Measurements from ENCODE around the gene PCMTD2. TPM values are rescaled to one million over a fixed set of nuclear protein-coding genes. Genes with fewer than 3 reads are reported as not detected.

The PCMTD2 gene
- total RNA-seq, 1 donor from 2014 or later = 42.2 TPM

DNA sequence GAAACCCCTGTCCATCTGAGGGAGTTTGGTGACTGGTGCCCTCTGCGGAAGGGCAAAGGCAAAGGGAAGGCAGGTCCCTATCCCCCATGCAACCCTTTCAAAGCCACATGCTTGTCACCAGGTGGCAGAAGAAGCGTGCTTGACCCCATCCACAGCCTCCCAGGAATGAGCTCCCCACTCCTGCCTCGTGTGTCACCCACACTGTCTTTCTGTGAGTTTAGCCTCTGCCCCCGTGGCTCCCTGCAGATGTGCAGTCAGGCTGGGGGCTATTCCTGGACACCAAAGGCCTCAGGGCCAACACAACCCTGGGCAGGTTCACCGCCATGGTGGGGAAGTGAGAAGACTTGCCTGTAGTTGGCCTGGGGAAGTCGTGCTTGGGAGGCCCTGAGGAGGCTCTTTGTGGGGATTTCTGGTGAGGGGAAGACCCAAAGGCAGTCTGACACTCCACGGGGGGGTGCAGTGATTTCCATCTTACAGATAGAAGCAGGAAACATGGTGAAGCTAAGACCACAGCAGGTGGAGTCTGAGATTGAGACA lies 16.6 kb upstream of the PCMTD2 start:
- intact Hi-C loops (cut with micrococcal nuclease) = no loop called here

DNA sequence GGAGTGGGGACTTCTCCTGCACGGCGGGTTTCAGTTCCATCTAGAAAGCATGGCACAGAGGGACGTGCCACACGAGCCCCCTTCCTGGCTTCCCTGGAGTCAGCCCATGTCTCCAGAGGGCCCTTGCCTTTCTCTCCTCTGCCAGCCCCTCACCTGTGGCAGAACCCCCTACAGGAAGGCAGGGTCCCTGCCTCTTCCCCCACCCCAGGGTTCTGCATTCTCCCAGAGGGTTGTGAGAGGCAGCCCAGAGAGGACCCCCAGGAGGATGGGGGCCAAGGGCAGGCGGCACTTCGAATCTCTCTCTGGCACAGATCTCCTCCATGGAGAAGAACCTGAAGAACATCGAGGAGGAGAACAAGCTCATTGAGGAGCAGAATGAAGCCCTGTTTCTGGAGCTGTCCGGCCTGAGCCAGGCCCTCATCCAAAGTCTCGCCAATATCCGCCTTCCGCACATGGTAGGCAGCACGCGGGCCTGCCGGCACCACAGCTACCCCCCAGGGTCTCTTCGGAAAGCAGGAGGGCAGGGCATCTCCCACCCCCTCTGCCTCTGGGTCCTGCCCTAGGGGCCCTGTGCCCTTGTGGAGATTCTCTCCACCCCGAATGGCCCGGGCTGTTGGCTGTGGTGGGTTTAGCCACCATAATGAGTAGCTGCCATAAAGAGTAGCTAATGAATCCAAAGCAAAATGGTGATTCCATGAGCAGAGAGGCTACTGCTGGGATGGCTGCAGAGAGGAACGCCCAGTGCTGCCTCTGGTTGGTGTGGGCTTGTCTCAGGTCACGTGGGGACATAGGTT lies 15.9 kb upstream of the PCMTD2 start:
- intact Hi-C loops (cut with micrococcal nuclease) = no loop called here

DNA sequence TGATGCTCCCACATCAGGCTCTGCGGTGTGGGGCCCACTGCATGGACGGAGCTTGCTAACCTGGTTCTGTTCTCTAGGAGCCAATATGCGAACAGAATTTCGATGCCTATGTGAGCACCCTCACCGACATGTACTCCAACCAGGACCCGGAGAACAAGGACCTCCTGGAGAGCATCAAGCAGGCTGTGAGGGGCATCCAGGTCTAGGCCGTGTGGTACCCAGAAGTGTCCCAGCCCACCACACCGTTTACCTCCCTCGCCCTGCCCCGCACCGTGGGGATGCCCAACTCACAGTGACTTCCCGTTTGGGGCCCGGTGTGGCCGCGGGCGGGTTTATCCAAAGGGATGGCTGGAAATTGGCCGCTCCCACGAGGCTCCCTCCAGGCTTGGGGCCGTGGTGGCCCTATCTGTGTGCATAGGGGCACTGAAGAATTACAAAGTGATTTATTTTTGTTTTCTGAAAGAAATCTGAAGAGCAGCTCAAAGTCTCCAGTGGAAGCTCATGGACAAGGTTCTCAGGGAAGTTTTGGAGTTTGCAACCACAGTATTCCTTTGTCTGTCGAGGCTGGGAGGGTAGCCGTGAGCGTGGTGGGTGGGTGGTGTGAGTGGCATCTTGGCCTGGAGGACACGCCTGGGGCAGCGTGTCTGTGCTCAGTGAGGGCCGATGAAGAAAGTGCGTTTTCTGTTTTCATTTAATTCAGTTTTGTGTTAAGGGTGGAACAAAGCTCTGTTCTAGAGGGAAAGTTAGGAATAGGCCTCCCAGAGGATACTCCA lies 15.1 kb upstream of the PCMTD2 start:
- intact Hi-C loops (cut with micrococcal nuclease) = no loop called here

DNA sequence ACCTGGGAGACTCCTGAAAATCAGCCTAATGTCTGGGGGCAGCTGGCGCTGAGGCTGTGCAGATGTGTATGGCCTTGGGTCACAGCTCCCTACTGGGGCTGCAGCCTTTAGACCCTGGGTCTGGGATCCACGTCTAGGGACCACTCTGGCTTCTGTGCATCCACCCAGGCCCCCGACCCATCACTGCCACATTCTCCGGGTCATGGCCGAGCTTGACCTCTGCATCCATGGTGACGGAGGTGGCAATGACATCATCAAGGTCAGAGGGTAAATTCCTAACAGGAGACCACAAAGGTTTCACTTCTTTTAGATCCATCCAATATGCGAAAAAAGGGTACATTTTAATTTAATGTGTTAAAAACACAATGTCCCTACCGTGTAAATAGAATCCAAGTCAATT lies 14.5 kb upstream of the PCMTD2 start:
- intact Hi-C loops (cut with micrococcal nuclease) = no loop called here

DNA sequence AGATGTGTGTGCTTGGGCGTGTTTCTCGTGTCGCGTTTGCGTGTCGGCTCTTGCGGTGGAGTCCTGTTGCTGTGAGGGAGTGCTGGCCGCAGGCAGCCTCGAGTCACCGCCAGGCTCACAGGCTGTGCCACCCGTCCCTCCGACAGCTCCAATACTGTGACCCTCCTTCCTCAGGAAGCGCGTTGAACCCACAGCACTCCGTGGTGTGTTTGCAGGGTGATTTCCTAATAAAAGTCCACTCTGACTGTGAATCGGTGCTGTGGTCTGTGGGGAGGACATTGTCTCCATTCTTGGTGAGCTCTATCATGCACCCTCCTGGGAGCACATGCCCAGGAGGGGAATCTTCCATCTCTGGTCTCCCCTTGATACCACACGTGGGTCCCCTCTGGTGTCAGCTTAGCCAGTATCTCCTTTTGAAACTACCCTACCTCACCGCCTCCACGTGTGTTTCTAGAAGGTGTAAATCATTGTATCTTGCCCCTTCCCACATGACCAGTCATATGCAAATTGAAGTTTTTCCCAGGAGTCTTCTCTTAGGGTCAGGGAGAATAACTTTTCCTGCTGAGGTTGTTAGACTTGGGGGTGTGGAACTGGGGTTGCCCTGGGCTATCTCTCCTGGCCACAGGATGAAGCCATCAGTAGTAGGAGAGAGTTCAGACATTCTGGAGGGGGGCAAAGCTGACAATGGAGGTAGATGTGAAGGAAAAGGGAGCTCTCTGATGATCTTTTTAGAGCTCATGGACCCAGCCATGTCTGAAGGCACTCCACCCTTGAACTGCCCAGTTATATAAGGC lies 13.3 kb upstream of the PCMTD2 start:
- intact Hi-C loops (cut with micrococcal nuclease) = no loop called here

DNA sequence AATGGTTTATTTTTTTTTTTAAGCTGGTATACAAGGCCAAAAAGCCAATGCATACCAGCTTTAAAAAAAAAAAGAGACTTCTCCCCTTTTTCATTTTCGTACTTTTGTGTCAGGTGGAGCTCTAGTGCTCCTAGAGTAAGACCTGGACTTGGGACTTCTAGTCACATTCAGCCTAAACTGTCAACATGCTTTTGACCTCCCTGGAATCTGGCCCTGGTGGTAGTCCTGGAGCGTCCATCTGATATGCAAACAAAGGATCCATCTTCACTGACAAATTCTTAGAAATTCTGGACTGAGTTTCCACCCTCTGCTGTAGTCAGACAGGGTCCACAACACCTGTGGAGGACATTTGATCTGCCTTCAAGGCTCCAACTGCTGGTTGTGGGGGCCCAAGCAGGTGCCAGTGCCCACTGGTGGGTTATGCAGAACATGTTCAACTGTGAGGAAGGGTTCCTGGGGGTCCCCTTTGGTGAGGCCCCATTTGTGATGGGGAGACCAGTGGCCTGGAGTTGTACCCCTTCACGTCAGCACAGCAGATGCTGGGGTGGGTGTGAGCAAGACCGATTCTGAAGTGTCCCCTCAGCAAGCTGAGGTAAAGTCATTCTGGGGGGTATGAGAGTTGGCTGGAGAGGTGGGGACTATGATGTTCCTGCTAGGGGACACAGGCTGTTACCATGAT lies 12.6 kb upstream of the PCMTD2 start:
- intact Hi-C loops (cut with micrococcal nuclease) = no loop called here

DNA sequence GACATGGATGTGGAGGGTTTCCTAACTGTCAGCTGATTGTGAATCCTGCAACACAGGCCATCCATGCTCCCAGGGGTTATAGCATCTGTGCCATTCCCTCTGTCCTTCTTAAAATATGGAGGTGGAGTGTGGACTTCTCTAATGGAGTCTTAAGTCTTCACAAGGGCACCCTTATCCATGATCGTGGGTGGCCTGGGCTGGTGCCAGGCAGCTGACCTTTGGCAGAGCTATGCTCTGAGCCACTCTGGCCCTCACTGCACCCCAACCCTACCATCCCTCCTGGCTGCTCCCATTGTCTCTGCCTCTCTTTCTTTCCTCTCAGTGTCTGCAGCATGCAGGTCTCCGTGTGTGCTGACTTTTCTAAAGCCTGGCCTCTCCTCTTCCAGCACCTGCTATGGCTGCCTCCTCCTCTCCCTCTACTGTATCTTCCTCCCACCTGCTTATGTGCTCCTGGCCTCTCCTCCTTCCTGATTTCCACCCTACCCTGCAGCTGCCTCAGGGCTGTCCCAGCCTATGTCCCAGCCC lies 11.2 kb upstream of the PCMTD2 start:
- intact Hi-C loops (cut with micrococcal nuclease) = no loop called here

DNA sequence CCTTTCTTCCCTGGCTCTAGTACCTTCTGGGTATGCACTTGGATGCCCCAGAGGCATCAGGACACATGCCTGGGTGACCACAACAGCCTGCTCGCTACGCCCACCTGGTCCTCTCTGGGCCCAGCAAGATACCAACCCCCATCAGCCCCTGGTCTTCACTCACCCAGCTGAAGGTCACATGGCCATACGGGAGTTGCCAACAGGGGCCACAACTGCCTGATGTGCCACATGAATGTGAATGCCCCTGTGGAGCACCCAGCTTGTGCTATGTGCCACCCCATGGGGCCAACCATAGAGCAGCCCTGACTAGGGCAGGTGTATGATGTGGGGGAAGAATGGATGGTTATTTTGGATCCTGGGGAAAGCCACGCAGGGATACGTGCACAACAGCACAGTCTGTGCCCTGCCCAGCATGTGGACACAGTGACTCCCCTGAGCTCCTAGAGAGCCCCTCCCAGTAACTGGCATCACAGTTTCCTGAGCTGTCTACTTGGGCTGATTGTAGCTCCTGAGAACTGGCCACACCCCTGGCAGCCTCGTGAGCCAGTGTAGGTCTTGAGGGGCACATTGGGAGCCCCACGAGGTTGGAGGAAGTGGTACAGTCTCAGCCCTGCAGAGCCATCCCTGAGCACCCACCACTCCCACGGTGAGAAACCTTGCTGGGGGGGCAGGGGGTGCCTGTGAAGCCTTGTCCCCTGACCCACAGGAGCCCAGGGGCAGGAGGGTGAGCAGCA lies 10.5 kb upstream of the PCMTD2 start:
- intact Hi-C loops (cut with micrococcal nuclease) = no loop called here

DNA sequence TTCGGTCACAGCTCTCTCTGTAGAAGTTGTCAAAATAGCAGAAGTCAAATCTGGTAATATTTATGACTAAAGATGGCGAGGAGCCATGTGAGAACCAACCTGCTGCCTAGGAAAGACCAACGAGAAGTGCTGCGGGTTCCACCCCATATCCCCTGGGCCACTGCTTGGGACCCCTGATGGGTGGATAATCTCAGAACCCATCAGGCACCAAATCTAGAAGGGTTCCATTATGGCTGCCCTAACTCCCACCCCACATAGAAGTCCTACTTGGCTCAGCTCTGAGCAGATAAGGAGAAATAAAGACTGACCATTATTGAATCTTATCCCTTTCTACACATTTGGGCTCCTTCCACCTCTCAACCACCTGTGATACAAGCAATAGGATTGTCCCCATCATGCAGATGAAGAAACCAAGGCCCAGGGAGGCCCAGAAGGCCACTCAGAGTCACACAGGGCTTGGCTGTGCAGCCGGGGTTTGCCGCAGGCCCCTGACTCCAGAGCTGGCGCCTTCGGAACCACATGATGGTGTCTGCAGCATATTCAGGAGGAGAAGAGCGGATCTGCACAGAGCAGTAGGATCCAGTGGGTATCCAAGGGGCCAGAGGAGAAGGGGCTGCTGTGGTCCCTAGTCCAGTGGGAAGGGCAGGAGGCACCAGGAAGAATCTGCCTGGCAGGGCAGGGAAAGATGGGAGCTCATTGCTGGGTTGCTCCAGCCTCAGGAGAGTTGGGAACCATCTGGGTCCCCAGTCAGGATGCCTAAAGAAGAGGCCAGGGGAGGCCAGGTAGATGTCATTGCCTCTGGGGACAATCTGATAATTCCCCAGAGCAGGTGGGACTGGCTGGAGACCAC lies 9.6 kb upstream of the PCMTD2 start:
- intact Hi-C loops (cut with micrococcal nuclease) = no loop called here

DNA sequence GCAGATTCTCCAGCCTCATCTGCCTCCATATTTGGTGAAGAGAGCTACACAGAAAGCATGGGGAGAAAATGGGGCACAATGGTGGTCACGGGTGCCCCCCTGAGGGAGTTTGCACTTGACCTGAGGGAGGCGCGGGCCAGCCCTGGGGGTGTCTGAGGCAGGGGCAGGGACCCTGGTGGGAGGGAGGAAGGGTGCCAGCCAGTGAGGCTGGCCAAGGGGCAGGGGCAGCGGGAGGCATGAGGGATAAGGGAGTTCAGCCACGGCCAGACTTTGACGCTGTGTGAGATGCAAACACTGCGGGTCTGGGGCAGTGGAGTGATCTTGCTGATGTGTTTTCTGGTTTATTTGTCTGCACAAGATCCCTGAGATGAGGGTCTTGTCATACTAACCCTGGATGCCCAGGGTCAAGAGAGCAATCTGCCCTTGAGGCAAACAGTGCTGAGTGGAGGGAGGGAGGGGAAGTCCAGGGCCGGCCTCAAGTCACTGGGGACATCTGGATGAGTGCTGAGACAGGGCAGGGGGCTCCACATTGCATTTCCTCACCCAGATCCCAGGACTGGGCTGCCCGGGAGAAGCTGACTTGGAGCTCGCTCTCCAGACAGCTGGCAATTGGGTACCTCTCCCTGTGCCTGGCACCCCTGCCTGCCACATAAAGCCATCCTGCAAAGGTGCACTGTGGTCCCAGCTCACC lies 8.8 kb upstream of the PCMTD2 start:
- intact Hi-C loops (cut with micrococcal nuclease) = no loop called here

DNA sequence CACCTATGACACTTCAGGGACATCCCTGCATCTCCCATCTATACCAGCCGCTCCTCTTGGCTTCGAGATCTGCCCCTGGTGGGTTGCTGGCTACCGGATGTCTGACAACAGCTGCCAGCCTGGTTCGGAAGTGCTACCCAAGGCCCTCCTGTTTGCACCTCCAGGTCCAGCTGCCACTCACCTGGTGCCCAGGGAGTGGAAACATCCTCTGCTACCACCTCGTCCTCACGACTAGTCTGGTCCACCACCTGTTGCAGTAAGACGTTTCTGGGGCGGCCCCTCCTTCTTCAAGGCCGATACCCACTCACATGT lies 8.3 kb upstream of the PCMTD2 start:
- intact Hi-C loops (cut with micrococcal nuclease) = no loop called here

DNA sequence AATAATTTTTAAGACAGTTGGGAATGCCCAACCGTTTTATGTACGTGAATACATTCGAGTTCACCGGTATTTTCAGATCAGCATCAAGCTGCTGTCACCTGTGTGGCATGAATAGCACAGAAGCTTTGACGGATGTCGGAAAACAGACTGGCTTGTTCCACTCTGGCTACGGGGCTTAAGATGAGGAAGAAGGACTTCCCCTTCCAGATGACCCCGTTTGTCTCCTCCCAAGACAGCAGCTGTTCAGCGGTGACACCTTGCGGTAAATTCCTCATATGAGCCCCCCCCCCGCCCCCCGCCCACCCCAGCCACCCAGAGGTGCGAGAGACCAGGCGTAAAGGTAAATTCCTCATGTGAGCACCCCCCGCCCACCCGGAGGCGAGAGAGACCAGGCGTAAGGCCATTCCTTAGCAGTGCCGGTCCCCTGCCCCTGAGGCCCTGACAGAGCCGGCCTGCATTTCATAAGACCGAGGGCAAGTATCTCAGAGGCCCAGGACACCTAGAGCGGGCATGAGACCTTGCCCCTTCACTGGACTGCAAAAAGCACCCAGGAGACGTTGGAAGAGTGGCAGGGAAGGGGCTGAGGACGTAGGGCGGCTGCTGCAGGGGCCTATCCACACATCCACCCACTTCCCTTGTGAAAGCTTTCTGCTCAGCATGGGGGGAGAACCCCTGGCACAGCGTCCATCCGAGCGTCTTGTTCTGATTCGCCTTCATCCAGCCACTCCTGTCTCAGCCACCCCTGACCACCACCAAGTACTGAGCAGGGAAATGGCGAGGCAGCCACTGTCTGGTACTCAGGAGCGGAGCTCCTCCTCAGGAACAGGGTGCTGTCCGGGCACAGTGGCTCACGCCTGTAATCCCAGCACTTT lies 7.3 kb upstream of the PCMTD2 start:
- intact Hi-C loops (cut with micrococcal nuclease) = no loop called here

DNA sequence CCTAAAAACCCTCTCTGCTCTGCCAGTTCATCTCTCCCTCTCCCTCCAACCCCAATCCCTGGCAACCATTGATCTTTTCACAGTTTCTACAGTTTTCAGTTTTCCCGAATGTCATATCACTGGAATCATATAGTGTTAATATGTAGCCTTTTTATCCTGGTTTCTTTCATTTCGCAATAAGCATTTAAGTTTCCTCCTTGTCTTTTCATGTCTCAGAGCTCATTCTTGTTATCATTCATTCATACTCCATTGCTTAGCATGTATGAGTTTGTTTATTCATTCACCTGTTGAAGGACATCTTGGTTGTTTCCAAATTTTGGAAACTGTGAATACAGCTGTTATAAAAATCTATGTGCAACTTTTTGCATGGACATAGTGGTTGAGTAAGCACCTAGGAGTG lies 5.5 kb upstream of the PCMTD2 start:
- intact Hi-C loops (cut with micrococcal nuclease) = no loop called here

DNA sequence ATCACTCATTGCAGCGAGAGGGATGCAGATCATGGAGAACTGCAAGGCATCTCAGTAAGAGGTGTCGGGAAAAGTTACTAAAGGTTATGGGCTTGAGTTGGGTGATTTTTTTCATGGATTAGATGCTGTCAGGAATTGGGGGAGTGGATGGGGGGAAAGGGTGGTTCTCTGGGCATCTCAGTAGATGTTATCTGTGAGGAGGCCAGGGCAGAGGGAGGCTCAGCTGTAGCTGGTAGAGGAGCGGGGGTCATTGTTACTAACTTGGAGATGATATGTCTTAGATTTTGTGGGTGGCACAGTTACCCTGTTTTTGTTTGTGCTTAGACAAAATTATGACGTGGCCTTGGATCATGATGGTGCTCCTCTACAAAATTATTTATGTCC lies 2.6 kb upstream of the PCMTD2 start:
- intact Hi-C loops (cut with micrococcal nuclease) = no loop called here

DNA sequence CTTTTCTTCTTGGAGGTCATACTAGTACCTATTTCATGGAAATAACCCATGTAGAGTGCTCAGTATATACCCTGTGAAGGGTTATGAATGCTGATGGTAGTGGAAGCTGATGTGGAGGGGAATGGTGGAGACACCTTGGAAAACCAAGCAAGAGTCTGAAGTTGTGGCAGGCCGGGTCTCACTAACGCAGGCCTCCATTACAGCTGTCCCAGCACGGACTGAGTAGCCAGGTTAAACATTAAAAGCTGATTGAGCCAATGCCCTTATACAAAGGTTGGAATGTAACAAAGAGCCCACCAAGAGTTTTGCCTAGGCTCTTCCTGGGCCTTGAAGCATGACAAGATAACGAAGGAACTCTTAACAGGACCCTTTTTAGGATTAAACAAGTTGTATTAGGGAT lies 2.1 kb upstream of the PCMTD2 start:
- intact Hi-C loops (cut with micrococcal nuclease) = no loop called here

DNA sequence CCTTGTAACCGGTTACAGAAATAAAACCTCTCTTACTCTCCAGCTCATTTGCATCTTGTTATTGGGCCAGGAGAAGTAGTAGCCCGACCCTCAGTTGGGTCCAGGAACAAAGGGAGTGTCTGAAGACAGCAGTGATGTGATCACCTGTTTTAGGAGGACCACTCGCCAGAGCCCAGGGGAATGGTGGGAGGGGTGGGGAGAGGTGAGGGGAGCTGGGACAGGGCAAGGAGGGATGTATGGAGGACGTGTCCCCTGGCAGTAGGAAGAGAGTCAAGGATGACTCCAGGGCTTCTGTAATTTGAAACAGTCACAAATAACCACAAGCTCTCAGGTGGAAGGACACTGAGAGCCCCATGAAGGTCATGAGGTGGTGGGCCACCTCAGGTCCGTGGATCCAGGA lies 1.4 kb upstream of the PCMTD2 start:
- intact Hi-C loops (cut with micrococcal nuclease) = no loop called here

DNA sequence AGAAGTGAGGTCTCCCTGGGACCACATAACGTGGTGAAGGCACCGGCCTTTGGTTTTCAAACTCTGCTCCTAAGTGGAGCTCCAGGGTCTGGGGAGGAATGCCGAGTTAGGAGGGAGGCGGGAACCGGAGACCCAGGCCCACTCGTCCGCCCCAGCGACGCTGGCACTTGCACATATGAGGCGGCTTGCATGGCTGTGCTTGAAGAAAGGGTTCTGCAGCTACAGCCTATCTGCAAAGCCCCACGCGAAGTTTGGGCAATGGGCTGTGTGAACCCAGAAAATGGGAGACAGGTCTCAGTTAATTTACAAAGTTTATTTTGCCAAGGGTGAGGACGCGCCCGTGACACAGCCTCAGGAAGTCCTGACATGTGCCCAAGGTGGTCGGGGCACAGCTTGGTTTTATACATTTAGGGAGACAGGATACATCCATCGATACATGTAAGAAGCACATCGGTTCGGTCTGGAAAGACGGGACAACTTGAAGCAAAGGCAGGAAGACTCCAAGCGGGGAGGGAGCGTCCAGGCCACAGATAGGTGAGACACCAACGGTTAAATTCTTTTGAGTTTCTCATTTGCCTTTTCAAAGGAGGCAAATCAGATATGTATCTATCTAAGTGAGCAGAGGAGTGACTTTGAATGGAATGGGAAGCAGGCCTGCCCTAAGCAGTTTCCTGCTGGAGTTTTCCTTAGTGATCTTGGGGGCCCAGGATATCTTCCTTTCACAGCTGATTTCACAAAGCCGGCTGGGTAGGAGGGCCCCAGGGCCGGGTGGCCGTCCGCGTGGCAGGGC lies 782 bp upstream of the PCMTD2 start:
- intact Hi-C loops (cut with micrococcal nuclease) = no loop called here
